GM19395 (cell line): ENCODE results near the gene HS3ST6.
"Not testable (repeated sequence)": the region's sequence is repeated elsewhere in the genome, so short reads cannot be mapped to it uniquely, and the experiment has no call there.

Experiments
- ATAC-seq: cut with Tn5 transposase; IDR thresholded peaks from one replicate; pipeline ENCODE4 v1.9.1; 2021; ENCODE audit warnings: mild to moderate bottlenecking, moderate library complexity; ENCODE audit not compliant: unreplicated experiment

The HS3ST6 gene

GRCh38 chr16:1909561-1910231 lies 8.5 kb downstream of the HS3ST6 start:
- ATAC-seq: no peak

- no peak for ATAC-seq
Measured at GRCh38 chr16:1908983-1909382, 9.2 kb downstream of the HS3ST6 start.

GRCh38 chr16:1908184-1908583 lies 10.0 kb downstream of the HS3ST6 start:
- no peak for ATAC-seq

- ATAC-seq: no peak
Measured at GRCh38 chr16:1907226-1907860, 10.9 kb downstream of the HS3ST6 start.

- ATAC-seq: no peak
Measured at GRCh38 chr16:1906846-1907165, 11.4 kb downstream of the HS3ST6 start.

GRCh38 chr16:1906055-1906845 lies 12.0 kb downstream of the HS3ST6 start:
- ATAC-seq: no peak

GRCh38 chr16:1903845-1904840 lies 14.1 kb downstream of the HS3ST6 start:
- no peak for ATAC-seq

GRCh38 chr16:1903220-1903574 lies 15.0 kb downstream of the HS3ST6 start:
- ATAC-seq: no peak

GRCh38 chr16:1902547-1903219 lies 15.5 kb downstream of the HS3ST6 start:
- no peak for ATAC-seq

- ATAC-seq: no peak
Measured at GRCh38 chr16:1900452-1900774, 17.8 kb downstream of the HS3ST6 start.

GRCh38 chr16:1899641-1900451 lies 18.4 kb downstream of the HS3ST6 start:
- no peak for ATAC-seq

- ATAC-seq: not testable (repeated sequence)
Measured at GRCh38 chr16:1897692-1898091, 20.5 kb downstream of the HS3ST6 start.

- no peak for ATAC-seq
Measured at GRCh38 chr16:1895949-1896675, 22.1 kb downstream of the HS3ST6 start.

GRCh38 chr16:1895068-1895467 lies 23.1 kb downstream of the HS3ST6 start:
- ATAC-seq: no peak

GRCh38 chr16:1890708-1891050 lies 27.5 kb downstream of the HS3ST6 start:
- ATAC-seq: no peak

GRCh38 chr16:1890024-1890707 lies 28.0 kb downstream of the HS3ST6 start:
- ATAC-seq: no peak

- no peak for ATAC-seq
Measured at GRCh38 chr16:1887711-1888354, 30.4 kb downstream of the HS3ST6 start.

- no peak for ATAC-seq
Measured at GRCh38 chr16:1884889-1885288, 33.3 kb downstream of the HS3ST6 start.
